LNCAP (cell line): ENCODE measurements around the gene CRP.

Experiments
- CTCF ChIP-seq: fragments of 450-650 bp; IDR thresholded peaks from 2 replicates; pipeline ENCODE4 v1.5.1; 2017; ENCODE audit warnings: mild to moderate bottlenecking

The CRP gene

GRCh38 chr1:159715855-159716254, 1.5 kb upstream of the CRP start:
- TF ChIP-seq CTCF = no peak

GRCh38 chr1:159712080-159712479, 2.3 kb downstream of the CRP start:
- no peak for TF ChIP-seq CTCF

GRCh38 chr1:159707472-159708260, 6.7 kb downstream of the CRP start:
- no peak for TF ChIP-seq CTCF

GRCh38 chr1:159705904-159706256, 8.5 kb downstream of the CRP start:
- TF ChIP-seq CTCF = no peak

GRCh38 chr1:159705251-159705903, 9.0 kb downstream of the CRP start:
- no peak for TF ChIP-seq CTCF

GRCh38 chr1:159704481-159704880, 9.9 kb downstream of the CRP start:
- TF ChIP-seq CTCF = no peak

GRCh38 chr1:159700312-159700711, 14.1 kb downstream of the CRP start:
- no peak for TF ChIP-seq CTCF
